NCI-H774 (cell line): ENCODE measurements around the gene TSPAN9.

Experiments
- DNase-seq: peaks from one replicate; lab custom pipeline; 2025; lab: John Stamatoyannopoulos, UW

The TSPAN9 gene

DNA sequence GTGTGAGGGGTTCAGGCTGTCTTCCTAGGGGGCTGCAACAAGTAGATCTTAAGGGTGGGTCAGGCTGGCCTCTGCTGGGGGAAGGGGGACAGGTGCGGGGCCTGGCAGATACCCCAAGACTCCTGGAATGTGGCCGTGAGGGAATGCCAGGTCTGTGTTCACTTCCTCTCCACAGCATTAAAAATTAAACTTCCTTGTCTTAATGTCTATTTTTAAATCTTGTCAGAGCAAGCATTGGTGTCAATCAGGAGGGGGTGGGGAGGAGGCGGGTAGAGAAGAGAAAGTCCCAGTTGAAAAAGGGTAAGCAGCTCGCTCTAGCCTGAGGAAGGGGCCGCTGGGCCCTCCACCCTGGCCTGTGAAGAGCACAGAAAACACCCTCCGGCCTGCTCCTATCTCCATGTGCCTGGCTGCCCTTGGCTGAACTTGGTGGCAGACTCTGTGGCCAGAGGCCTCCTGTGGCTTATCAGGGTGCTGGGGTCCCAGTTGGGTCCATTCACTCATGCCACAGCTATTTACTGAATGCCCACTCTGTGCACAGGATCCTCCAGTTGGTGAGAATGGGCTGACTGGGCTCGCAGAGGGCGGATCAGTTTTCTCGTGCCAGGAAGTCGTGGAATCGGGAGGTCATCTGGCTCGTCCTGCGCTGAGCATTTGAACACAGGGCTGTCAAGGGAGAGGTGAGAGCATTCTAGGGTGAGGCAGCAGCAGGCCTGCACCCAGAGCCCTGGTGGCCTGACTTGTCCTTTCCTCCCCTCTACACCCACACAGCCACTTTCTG is 128.8 kb downstream of the TSPAN9 start:
- DNase-seq, result no peak

DNA sequence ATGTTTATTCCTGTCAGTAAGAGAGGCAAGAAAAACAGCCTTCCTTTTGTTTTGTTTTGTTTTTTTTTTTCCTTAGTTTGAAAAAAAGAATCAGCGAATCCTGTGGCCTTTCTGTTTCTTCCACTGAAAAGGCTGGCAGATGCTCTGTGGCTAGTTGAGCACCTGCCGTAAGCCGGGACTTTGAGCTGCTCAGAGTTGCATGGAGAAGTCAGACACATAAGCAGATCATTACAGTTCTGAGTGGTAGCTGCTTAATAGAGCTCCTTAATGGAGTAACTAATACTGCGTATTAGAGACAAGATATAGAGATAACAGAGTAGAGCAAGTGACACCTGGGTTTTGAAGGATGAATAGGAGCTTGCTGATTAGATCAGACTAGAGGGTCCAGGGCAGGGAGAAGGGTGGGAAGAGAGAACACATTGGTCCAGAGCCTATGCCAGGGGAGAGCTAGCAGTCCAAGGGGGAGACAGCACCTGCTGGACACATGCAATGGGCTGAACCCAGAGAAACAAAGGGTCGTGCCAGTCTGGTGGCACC is 129.4 kb downstream of the TSPAN9 start:
- DNase-seq, result no peak

DNA sequence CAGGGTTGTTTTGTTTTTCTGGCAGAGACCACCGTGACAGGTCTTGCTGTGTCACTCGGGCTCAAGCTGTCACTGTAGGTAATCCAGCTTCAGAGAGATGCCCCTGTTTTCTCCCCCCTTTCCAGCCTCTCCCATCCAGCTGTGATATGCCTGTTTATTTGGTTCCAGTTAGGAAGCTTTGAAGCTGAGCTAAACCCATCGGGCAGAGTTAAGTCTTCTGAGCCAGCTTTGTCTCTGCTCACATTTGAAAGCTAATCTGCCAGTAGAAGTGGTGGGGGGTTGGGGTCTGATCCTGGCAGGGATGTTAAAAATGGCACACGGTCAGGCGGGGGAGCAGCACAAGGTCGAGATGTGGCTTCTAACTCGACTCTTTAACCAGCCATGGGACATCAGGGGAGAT is 130.0 kb downstream of the TSPAN9 start:
- DNase-seq, result no peak

DNA sequence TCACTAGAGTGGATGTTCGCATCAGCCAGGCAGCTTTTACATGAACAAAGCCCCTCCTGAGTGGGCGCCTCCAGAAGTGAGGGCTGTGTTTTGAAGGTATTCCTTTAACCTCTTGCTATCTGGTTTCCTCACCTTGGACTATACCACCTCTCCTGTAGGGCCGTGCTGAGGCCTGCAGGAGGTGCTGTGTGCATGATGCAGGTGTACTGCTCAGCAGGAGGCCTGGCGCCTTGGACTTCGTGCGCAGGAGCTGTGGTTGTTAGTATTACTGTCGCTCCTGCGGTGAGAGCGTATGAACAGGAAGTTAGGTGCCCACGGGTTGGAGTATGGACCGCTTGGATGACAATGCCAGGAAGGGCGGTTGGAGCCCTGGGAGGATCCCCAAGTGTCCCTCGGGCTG is 130.7 kb downstream of the TSPAN9 start:
- DNase-seq, result no peak

DNA sequence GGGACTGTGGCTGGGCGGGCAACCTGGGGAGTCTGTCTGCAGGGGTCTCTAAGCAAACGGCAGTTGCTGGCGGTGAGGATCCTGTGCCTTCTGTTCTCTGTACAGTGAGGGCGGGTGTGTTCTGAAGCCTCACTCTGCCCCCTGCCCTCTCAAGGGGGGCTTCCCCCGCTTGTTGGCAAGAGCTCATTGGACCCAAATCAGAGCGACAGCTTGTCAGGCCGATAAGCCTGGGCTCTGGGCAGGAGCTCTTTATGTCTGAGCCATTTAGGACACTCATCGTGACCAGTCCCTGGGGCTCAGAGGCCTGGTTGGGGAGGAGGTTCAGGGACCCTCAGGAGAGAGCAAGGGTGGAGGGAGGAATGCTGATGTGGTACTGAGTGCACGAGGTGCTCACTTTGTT is 136.0 kb downstream of the TSPAN9 start:
- DNase-seq, result no peak

DNA sequence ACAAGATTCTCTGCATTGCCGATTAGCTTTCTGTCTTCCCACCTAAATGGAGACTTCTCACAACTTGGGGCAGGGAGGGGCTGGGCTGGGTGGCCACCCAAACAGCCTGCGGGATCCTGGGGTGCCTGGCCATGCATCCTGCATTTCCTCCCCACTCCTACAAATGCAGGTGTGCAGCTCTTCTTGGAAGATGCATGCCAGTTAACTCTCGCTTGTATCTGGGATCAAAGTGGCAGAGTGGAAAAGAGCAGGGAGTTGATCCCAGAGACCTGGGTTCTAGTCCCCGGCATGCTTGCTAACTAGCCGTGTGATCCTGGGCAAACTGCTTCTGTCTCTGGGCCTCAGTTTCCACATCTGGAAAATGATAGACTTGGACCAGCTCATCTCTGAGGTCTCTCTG is 136.6 kb downstream of the TSPAN9 start:
- no peak for DNase-seq

DNA sequence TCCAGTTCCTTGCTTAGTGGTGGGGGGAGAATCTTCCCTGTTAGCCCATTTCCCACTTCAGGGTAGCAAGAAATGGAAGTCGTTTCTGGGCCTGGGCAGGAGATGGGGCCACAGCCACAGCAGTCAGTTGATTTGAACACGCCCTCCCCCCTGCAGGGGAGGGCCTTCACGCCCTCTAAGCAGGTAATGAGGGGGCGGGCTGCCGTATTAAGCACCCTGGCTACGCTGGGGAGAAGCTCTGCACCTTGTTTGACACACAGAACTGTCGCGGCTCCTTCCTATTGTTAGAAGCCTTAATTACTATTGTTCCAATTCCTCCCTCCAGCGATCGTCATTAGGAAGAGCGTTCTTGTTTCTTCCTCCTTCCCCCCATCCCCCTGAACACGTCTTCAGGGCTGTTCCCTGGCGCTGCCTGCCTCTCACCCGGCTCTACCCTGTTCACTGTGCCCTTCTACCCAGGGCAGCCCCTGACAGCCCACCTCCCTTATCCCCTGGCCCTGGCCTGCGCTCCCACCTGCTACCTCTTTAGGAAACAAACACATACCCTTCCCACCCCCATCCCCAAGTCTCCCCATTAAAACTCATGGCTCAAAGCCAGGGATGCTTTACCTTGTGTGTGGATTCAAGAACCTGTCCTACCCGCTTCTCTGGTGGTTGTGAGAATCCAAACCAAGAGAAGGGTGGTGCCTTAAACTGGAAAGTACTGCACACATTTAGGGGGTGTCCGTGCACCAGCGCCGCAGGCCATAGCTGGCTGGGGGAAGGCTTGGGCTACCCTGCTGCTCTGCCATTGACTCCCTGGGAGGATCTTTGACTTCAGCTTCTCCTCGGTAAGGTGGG is 137.6 kb downstream of the TSPAN9 start:
- no peak for DNase-seq

DNA sequence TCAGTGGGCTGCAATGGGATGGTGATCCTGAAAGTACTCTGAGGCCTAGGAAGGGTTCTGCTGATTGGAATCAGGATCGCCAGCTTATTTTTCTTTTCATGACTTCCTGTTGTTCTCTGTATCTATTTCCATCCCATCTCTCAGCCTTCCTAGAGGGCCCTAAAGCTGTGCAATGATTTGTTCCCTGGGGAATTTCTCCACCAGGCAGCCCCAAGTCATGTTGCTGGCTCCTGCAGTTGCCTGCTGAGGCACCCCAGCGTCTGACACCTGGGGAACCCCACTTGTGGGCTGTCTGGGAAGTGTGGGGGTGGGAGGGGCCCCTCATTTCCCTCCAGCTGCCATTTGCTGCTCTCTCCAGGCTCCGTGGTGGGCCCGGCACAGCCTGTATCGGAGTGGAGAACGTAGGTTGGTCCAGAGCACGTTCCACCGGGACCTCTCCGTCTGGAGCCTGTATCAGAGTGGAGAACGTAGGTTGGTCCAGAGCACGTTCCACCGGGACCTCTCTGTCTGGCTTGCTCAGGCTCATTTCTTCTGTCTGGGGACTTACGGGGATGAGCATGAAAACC is 138.3 kb downstream of the TSPAN9 start:
- DNase-seq, result no peak

DNA sequence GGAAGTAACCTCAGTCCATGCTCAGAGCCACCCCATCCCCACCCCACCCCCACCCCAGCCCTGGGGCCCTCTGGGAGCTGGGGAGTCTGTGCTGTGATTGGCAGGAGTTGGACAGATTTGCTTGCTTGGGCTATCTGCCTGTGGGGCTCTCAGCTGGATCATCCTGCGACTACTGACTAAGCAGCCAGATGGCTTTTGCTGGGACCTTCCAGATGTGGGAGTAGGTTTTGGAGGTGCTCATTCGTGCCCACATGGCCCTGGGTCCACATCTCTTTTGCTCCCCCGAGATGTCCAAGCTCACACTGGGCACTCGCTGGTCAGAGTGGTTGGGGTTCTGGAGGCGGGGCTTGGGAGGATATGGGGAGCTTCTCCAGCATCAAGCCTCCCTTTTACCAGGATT is 138.9 kb downstream of the TSPAN9 start:
- no peak for DNase-seq

DNA sequence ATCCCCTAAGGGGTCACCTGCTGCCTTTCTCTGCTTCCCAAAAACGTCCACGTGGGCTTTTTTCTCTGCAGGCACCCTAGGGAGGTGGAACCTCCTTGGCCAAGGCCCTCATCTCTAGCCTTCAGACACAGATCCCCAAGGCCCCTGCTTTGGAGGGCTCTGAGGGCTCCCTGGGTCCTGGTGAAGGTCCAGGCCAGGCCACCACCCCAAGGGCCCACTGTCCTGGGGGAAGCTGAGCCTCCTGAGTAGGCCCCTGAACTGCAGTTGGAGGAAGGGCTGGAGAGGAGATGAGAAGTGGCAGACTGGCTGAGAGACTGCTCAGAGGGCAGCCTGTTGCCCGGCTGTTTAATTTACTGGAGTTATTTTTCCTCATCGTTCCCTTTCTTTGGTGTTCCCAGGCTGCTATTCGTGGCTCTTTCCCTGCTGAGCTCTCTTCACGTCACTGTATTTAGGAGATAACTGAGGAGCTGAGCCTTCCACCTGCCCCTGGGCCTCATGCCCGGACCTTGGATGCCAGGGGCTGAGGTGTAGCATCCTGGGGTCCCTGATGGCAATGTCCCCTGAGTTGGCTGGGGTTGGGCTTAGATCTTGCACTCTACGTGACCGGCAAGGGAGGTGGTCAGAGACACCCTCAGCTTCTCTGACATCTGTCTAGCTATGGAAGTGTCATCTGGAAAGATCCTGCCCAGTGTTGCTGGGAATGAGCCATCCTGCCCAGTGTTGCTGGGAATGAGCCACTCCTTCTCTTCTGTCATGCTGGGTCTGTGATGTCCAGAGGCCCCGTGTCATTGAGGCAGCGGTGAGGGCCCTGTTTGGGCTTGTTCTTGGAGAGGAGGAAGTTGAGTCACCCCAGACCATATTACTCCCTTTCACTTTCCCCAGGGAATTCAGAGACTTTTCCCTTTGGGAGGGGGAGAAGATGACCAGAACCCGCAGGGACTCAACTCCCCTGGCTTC is 139.8 kb downstream of the TSPAN9 start:
- DNase-seq, result no peak

DNA sequence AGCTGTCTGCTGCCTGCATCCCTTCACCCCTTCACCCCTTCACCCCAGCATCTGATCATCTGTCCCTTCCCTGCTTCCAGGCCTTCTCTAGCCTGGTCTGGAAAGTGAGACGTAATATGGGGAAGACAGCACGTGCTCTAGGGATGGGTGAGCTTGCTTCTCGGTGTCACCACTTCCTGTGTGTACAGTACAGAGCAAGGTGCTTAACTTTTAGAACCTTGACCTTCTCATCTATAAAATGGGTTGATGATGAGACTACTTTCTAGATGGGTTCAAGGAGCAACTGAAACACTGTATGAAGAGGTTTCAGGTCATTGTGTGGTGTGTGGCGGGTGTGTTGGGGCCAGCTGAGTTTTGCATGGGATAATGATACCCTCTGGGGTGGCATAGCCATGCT is 140.5 kb downstream of the TSPAN9 start:
- no peak for DNase-seq

DNA sequence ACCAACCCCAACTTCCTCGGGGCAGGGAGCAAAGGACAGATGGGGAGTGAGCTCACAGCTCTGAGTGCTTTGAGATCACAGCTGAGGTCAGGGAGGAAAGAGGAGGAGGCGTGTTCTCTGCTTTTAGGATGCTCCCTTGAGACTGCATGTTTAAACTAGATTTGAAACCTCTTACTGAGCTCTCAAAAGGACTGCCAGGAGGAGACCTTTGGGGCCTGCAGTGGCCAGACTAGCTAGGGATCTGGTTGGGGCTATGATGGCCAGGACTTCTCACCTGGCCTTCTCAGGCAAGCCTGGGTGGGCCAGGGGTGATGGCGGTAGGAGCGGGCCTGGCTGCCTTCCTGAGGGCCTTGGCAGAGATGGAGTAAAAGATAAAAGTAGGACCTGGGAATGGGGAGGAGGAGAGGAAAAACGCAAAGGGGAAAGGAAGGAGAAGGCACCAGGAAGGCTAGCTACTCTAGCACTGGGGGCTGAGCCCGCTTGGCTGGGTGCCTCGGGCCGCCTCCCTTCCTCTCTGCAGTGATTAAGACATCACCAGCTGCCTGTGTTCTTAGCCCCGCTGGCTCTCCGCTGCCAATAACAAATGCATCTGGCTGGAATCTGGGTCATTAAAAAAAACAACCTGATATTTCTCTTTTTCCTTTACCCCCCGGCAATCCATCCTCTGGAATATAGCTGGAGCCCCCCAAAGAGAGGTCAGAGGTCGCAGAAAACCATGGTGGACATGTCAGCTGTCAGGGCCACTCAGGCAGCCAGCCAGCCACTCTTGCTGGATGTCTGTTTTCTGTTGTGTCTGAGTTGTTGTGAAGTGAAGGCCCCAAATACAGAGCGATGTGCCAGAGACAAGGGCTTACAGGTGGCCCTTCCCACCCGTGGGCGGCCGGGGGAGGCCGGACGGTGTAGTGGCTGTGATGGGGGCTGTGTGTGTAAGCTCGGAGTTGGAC is 141.3 kb downstream of the TSPAN9 start:
- peak; percentile 6 for DNase-seq

DNA sequence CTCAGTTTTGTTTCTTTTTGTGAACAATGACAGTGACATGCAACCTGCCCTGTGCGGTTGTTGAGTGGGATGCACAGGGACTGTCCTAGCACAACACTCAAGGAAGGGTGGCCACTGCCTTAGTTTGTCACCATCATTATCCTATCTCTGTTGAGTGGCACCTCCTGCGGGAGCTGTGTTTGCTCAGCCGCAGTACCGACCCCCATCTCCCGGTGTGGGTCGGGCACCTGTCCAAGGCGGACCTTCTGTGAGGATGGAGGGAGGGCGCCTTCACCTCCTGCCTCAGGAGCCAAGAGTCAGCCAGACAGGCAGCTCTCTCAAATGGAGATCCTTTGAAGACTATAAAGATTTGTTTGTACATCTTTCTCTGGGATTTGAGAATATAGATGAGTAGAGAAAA is 142.1 kb downstream of the TSPAN9 start:
- DNase-seq, result no peak

DNA sequence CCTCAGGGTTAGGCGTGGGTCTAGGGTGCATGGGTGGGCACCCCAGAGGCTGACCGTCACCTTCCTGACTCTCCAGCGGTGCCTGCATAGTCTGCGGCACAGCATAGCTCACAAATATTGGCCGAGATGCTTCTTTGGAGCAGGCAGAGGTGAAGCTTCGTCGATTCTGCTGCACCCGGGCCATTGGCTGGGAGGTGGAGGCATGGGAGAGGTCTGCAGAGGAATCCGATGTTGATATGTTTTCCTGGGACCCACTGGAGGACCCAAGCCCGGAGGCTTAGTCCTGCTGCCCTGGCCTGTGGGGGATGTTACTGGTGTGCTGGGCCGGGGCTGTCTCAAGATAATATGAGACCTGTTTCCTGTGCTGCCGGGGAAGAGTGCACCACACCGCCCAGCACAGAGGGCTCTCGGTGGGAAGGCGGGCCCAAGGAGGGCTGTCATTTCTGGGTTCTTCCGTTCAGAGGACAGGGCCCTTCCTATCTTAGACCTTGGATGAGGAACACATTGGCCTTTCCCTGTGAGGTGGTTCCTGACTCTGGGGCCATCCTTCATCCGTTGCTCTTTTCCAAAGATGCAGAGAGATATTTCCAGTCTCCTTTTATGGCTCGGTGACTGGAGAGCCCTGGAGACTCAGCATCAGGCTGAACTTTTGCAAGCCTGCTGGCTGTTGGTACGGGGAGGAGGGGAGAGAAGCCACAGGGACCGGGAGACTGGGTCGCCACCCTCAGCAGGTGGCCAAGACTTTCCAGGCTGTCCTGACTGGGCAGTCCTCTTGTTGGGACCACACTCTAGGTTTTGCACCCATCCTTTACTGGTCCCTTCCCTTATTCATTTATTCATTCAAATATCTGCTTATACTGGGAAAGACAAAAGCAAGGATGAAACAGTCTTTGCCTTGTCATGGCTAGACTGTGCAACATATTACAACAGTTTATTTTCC is 143.5 kb downstream of the TSPAN9 start:
- no peak for DNase-seq

DNA sequence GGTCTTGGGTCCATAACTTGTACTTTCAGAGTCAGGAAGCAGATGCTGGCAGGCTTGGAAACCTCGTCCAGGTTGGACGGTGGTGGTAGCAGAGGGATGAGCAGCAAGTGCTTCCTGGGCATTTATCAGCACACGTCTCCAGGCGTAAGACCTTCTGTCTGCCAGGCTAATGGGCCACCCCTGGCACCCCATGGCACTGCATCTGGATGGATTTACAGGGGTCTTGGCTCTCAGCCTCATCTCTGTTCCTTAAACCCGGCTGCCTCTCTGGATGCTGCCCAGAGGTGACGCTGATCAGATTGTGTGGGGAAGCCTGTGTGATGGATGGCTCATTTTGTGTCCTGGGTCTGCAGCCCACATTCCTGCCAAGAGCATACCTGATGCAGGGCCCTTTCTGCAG is 145.1 kb downstream of the TSPAN9 start:
- no peak for DNase-seq

DNA sequence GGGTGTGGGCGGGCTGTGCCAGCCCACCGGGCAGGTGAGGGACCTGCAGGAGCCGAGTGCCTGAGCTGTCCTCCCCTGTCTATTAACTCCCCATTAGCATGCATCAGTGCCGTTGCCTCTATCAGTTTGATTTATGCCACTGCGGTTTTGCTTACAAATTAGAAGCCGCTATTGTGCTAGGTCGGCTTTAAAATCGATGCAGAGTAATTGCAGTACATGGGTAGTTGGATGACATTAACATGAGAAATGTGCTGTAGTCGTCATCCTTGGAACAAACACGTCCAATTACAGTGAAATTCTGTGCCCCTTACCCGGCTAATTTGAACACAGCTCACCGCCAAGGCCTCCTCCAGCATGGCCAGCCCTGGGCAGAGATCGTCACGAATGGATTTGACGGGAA is 145.8 kb downstream of the TSPAN9 start:
- DNase-seq, result peak; percentile 73

DNA sequence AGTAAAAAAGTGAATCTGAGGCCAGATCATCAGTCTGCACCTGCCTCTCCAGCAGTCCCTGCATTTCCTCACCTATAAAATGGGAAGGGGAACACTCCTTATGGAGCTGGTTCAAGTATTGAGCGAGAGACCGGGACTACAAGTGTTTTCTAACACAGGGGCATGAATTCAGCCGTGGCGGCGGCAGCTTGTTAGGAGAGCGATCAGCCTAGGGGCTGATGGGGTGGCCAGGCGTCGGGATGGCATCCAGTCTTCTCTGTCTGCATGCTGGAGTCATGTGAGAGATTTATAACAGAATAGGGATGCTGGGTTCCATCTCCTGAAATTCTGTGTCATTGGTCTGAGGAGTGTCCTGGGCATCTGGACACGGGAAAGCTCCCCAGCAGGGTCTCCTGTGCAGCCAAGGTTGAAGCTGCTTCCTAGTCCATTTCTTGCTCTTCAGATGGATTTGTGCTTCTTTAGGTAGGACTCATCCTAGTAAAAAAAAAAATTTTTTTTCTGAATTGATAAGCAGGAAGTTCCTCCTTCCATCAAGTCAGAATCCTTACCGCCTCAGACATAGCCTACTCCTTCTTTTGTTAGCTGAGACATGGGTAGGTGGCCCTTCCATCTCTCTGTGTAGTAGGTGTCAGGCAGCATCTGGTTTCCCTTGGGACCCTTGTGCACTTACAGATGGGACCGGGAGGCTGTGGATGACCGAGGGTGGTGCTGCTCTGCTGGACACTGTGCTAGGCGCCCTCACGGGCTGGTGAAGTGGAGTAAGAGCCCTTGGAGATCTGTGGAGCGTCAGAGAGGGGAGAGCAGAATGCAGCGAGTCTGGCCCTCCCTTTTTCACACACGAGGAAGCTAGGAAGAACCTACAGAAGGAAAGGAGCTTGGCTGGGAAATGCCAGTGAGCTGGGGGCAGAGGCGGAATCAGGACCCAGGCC is 146.7 kb downstream of the TSPAN9 start:
- DNase-seq, result no peak

DNA sequence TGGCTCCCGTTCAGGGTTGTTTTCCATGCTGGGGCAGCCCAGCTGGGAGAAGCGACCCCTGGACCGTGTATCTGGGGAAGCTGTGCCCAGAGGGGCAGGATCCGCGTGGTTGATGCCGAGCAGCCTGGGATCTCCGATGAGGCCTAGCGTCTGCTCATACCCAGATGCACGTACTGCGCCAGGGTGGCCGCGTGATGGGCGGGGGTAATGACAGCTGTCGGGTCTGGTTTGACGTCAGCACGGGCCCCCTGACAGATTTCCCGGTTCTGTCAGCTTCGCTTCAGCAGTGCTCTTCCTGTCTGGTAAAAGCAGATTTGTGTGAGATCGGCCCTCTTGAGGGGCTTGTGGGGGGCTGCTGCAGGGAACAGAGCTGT is 147.3 kb downstream of the TSPAN9 start:
- no peak for DNase-seq
